Urothelium cell line (cell line): ENCODE measurements around the gene STX16.

ENCODE experiments used
- DNase-seq: peaks from one replicate; pipeline ENCODE4 v3.0.0; 2011; ENCODE audit warnings: low spot score, mixed read lengths
- FAIRE-seq: peaks from 2 replicates; lab custom pipeline; 2011; peaks lifted over from hg19 to GRCh38; lab: Jason Lieb, UNC

STX16 gene

GRCh38 chr20:58618351-58619076 is 32.6 kb upstream of the STX16 start:
- FAIRE-seq (no peak), DNase-seq (no peak)

DNA sequence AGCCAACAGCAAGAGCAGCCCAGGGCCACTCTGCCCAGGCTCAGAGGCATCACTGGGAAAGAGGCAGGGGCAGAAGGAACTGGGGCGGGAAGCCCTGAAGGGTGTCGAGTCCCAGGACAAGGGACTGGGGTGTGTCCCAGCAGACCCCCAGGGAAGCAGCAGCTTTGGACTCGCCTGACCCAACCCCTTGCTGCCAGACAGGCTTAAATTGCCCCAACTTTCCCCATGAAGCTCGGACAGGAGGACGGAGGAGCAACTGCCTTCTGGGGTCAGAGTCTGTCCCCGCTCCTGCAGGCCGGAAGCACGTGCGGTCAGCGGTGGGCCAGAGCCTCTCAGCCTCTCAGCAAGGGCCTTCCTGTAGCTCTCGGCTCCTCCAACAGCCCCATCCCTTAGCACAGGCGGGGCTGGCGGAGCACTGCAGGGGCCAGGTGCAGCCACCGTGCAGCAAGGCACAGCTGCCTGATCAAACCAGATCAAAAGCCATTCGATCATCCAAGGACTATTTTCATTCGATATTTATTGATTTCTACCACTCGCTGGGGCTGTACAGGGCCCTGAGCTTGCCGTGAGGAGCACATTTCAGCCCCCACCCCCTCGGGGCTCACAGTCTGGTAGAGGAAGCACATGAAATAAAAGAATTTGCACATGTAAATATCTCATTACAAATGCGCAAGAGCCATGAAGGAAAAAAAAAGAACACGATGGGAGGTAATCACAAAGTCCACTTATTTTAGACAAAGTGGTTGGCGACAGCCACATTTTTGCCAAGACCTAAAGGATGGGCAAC is 31.8 kb upstream of the STX16 start:
- FAIRE-seq (no peak), DNase-seq (no peak)

DNA sequence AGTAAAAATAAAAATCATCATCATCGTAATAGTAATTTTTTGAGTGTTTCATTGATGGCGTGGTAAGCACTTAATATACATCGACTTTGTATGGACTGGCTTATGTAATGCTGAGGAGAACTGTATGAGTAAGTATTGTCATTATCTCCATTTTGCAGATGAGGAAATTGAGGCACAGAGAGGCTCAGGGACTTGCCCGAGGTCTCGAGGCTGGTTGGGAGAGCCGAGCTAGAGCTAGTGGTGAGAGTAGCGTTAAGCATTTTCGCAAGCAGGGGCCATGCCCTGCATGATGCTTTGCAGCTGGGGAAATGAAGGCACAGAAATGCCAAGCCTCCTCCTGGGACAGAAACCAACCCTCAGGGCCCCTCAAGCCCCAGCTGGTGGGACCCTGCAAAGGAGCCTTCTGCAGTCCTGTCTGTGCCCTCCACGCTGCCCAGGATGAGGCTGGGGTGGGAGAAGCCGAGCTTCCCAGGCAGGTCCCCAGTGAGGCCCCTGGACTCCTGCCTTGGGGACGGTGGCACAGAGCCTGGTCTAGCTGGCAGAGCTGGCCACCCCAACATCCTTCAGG is 31.1 kb upstream of the STX16 start:
- DNase-seq (no peak), FAIRE-seq (no peak)

DNA sequence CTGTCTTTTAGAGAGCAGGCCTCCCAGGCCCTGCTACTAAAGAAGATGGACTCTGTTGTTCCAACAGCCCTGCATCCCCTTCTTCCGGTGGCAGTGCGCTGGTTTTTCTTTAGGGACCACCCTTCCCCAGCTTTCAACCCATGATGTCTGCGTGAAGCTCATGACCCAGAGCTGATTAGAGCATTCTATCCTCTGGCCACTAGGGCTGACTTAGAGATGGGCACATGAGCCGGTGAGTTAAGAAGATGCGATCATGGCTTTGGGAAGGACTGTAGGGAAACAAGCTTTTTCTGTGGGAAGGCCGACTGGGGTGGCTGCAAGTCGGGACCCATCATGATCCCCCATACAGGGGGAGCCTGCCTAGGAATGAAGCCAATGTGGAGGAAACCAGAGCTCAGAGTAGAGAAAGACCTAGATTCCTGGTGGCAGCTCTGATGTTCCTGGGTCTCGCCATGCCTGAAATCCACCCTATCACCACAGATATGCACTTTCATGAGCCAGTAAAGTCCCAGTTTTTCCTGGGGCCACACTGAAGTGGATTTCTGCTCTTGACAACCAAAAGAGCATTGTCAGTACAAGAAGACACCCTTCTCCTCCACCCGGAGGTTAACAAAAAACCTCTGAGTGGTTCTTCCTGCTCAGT is 29.1 kb upstream of the STX16 start:
- DNase-seq, result peak; percentile 57
- no peak for FAIRE-seq

- DNase-seq, result peak; percentile 90
- no peak for FAIRE-seq
Measured at GRCh38 chr20:58622671-58623578, 28.2 kb upstream of the STX16 start.

GRCh38 chr20:58623579-58624473 is 27.3 kb upstream of the STX16 start:
- FAIRE-seq, result peak; percentile 100
- peak; percentile 100 for DNase-seq

DNA sequence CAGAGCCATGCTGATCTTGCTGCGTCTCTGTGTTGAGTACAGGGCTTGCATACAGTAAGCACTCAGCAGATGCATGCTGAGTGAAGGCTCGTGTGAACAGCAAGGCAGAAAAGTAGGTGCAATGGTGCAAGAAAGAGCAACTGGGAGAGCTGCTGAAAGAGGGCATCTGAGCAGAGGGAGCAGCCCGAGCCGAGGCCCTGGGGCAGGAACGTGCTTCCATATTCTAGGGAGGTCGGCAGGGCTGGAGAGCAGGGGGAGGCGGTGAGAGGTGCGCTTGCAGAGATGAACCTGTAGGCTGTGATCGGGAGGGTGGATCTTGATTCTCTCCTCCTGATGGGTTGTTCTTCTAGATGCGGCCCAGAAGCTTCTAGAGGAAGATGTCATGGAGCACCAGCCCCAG is 26.4 kb upstream of the STX16 start:
- DNase-seq (no peak), FAIRE-seq (no peak)

- FAIRE-seq (no peak), DNase-seq (no peak)
Measured at GRCh38 chr20:58625585-58625984, 25.5 kb upstream of the STX16 start.

DNA sequence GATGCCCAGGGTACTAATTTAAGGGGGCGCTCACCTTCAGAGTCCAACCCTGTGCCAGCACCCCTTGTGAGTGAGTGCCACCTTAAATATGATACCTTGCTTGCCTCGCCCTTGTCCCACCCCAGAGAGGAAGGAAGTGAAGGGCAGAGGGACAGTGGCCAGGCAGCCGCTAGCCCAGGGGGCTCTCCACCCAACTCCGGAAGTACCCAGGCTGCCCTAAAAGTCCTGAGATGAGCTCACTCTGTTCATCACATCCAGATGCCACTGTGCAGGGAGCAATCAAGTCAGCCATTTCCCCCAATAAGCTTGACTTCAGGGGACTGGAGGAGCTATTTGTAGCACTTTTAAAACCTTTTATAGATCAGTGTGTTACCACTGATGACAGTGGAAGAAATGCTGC is 25.0 kb upstream of the STX16 start:
- no peak for FAIRE-seq

DNA sequence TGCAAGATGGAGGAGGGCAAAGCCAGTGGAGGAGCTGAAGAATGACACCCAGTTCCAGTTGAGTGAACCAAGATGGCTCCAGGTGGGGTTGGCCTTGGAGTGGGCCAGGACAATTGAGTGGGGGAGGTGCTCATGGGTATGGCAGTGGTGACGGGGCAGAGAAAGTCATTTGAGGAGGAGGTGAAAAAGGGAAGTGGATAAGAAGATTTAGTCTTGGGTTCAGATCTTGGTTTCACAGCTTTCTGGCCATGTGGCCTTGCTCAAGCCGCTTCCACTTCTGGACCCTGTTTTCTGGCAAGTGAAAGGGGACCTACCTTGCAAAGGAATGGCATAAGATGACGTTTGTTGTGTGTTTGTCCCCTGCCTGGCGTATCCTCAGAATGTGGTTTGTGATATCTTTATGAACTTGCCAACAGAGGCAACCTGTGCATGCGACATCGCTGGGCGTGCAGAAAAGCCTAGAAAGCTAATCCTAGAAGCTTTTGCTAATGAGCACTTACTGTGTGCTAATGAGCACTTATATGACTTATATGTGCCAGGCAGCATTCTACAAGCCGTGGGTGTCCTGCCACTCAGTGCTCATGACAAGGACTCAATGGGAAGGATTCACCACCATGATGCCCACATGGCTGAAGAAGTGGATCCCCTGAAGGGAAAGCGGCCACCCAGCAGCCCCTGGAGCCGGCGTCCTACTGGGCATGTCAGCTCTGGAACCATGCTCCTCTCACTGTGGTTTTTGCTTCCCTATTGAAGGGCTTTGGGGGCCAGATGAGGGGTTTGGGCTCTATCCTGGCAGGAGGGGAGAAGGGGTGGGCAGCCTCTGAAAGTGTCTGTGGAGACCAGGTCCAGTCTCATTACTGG is 23.6 kb upstream of the STX16 start:
- FAIRE-seq (peak; percentile 30), DNase-seq (no peak)

More for the DNA sequence above, 25.0 kb upstream of the STX16 start:
- DNase-seq, result no peak

DNA sequence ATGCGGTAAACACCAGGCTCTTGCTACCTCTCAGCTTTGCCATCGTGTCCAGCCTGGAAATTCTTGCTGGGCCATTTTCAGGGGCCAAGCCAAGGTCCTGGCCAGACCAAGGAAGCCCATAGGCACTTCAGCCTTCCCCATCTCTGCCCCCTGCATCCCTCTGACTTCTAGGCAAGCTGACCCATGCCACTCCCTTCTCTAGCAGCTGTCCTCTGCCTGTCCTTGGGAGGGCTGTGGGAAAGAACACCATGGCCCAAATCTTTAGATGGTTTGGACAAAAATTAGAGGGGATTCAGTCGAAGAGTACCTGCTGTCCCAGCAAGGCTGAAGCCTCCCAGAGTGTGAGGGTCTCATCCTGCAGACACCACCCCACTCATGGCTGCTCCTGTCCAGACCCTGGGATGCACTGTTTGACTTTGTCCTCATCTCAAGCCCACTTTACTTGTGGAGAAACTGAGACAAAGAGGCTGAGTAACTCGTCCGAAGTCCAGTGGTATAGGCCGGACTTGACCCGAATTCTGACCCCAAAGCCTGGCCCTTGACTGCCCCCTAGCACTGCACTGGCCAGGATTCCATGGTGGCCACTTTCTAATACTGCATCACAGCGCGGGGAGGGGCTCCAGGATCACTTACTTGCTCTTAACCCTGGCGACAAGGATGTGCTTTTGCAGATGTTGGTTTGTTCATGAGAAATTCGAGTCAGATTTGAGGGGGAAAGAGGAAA is 22.4 kb upstream of the STX16 start:
- DNase-seq (no peak), FAIRE-seq (no peak)

DNA sequence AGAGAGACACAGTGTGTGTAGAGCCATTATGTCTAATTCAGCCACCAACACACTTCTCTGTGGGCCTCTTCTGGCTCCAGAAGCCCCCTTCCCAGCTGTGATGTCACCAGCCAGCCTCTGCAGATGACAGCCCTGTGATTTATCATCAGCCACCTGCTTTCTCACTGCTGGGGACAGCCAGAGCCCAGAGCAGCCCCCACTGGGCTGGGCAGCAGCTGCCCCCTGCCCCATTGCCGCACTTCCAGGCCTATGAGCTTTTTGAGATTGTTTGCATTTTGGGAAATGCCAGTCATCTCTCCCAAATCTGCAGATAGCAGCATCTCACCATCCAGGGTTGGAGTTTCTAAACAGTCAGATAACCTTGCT is 21.9 kb upstream of the STX16 start:
- FAIRE-seq, result no peak

GRCh38 chr20:58630063-58630462 is 21.0 kb upstream of the STX16 start:
- FAIRE-seq (peak; percentile 98), DNase-seq (peak; percentile 75)

More for the DNA sequence above, 21.9 kb upstream of the STX16 start:
- DNase-seq, result no peak

DNA sequence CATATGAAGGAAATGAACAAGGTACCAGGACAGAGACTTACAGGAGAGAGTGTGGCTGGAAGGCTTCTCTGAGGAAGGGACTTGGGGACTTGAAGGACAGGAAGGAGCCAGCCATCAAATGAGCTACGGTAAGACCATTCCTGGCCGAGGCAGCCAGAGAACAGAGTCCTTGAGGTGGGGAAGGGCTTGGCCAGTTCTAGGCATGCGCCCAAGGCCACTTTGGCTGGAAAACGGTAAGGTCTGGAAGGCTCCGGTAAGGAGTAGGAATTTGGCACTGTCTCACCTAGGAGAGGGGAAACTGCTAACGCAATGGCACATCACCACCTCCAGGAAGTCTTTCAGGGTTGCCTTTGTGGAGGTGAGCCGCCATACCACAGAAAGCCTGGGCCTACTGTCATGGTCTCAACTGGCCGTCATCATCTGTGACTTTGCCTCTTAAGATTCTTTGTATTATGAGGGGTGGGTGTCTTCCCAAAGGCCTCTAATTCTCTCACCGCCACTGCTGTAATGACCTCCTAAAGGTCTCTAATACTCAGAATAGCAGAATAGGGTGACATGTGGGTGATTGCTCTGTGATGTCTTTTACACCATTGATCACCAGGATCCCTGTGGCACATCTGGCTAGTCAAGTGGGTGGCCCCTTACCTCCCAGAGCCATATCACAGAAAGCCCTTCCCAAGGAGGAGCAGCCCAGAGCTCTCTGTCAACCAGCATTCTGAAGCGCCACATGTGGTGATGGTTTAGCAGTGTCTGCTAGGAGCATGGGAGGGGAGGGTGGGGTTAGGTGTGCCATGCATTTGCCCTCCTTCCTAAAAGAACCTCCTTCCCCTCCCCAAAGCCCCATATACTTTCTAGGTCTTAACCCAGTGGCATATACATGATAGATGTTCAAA is 17.7 kb upstream of the STX16 start:
- DNase-seq, result no peak
- no peak for FAIRE-seq

- FAIRE-seq, result peak; percentile 85
- DNase-seq, result no peak
Measured at GRCh38 chr20:58634059-58634458, 17.0 kb upstream of the STX16 start.

DNA sequence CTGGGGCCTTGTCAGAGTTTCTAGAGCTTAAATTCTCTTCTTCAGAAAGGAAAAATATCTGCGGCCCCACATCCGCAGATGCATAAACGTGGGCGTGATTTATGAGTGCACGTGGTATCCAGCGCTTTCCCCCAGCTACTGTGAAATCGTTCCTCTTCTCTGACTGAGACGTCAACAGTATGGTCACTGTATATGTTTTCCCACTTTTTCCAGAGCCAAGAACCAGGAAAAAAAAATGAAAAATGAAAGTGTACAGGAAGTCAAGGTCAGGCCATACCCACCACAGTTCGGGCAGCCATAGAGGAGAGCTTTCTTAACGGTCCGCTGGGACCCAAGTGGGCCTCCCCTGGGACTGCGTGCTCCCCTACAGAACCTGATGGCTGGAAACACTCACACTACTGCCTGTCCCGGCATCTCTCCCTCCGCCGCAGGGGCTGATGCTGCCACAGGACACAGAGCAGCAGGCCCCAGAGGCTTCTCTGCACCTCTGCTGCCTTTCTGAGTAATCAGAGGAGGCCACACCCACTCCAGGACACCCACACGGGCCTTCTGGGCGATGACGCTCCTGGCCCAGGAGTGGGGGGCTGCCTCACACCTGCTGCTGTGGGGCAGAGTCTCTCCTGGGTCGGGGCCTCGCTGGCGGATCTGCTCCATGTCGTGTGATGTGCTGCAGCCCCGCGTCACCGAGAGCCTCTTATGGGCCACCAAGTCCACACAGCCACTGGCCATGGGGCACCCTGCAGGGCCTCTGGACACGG is 16.4 kb upstream of the STX16 start:
- DNase-seq (no peak), FAIRE-seq (no peak)
